Fibroblast of lung (primary cell): ENCODE results near the gene LILRB5.

Experiments used
- CTCF ChIP-seq, 2 donors: IDR thresholded peaks in 1 of 2; conservative IDR thresholded peaks in 1 of 2; 1 replicate in 1 of 2; 2 replicates in 1 of 2; pipeline ENCODE4 v1.5.1; 2011 to 2012; ENCODE audit warnings: low read length in 2 of 2, control low read depth in 1 of 2, inconsistent platforms in 1 of 2, low read depth in 1 of 2, mild to moderate bottlenecking in 1 of 2
- EZH2 ChIP-seq: IDR thresholded peaks from 2 replicates; pipeline ENCODE4 v1.5.1; 2012; ENCODE audit warnings: low read length, control low read depth, mild to moderate bottlenecking; ENCODE audit errors: missing control alignments

GRCh38 chr19:54206831-54207177 lies 50.3 kb downstream of the LILRB5 start:
- TF ChIP-seq CTCF (conservative IDR thresholded peaks at IDR 0.05 in 1 of 2, IDR thresholded peaks at IDR 0.05 in 1 of 2; ENCODE audit: low read depth in 1 of 2, low read length in 2 of 2) = no peak
- no peak for TF ChIP-seq EZH2
